ENCODE measurements around the gene NCMAP. TPM values are rescaled to one million over a fixed set of nuclear protein-coding genes. Genes with fewer than 3 reads are reported as not detected.

NCMAP gene
- polyA plus RNA-seq, 1 donor, result 10.9 TPM

GRCh38 chr1:24619376-24619775 lies 63.5 kb downstream of the NCMAP start:
- no peak for DNase-seq
- Histone ChIP-seq H3K27ac (ENCODE audit: low read length) (no peak overlapping the region), H3K4me1 (ENCODE audit: control insufficient read depth, insufficient read depth, low read length) (peaks cover 3% of the 10 kb centered on the region), H3K27me3 (ENCODE audit: control insufficient read depth, insufficient read depth, low read length) (no peaks in the 10 kb centered on the region), H3K36me3 (ENCODE audit: control insufficient read depth, insufficient read depth, low read length) (no peaks in the 10 kb centered on the region), H3K9me3 (ENCODE audit: control insufficient read depth, low read depth, low read length) (no peaks in the 10 kb centered on the region), H3K4me3 (ENCODE audit: low read length) (no peak overlapping the region)
- WGBS (ENCODE audit: insufficient coverage, low lambda C conversion rate), result no CpG with 5 or more reads among the region's 5 CpGs

- Histone ChIP-seq H3K4me3 (ENCODE audit: low read length) (no peak overlapping the region), H3K27ac (ENCODE audit: low read length) (no peak overlapping the region), H3K36me3 (ENCODE audit: control insufficient read depth, insufficient read depth, low read length) (no peaks in the 10 kb centered on the region), H3K27me3 (ENCODE audit: control insufficient read depth, insufficient read depth, low read length) (no peaks in the 10 kb centered on the region), H3K4me1 (ENCODE audit: control insufficient read depth, insufficient read depth, low read length) (peaks cover 3% of the 10 kb centered on the region), H3K9me3 (ENCODE audit: control insufficient read depth, low read depth, low read length) (no peaks in the 10 kb centered on the region)
- whole genome bisulfite sequencing (ENCODE audit: insufficient coverage, low lambda C conversion rate), result 84% methylated on average over 4 of the region's 5 CpGs
- DNase-seq, result no peak
Observed at GRCh38 chr1:24620678-24621077, 64.8 kb downstream of the NCMAP start.

GRCh38 chr1:24621121-24621520 lies 65.2 kb downstream of the NCMAP start:
- H3K27me3 ChIP-seq (ENCODE audit: control insufficient read depth, insufficient read depth, low read length), result no peaks in the 10 kb centered on the region
- H3K4me3 ChIP-seq (ENCODE audit: low read length), result no peak overlapping the region
- no peak overlapping the region for H3K27ac ChIP-seq (ENCODE audit: low read length)
- DNase-seq, result no peak
- no peaks in the 10 kb centered on the region for H3K36me3 ChIP-seq (ENCODE audit: control insufficient read depth, insufficient read depth, low read length)
- H3K4me1 ChIP-seq (ENCODE audit: control insufficient read depth, insufficient read depth, low read length), result peaks cover 3% of the 10 kb centered on the region
- H3K9me3 ChIP-seq (ENCODE audit: control insufficient read depth, low read depth, low read length), result no peaks in the 10 kb centered on the region
- 82% methylated on average over 2 of the region's 5 CpGs for WGBS (ENCODE audit: insufficient coverage, low lambda C conversion rate)

GRCh38 chr1:24622218-24622617 lies 66.3 kb downstream of the NCMAP start:
- H3K27me3 ChIP-seq (ENCODE audit: control insufficient read depth, insufficient read depth, low read length), result no peaks in the 10 kb centered on the region
- WGBS (ENCODE audit: insufficient coverage, low lambda C conversion rate), result 0% methylated on average over 1 of the region's 4 CpGs
- no peak for DNase-seq
- no peak overlapping the region for H3K27ac ChIP-seq (ENCODE audit: low read length)
- no peaks in the 10 kb centered on the region for H3K9me3 ChIP-seq (ENCODE audit: control insufficient read depth, low read depth, low read length)
- no peaks in the 10 kb centered on the region for H3K36me3 ChIP-seq (ENCODE audit: control insufficient read depth, insufficient read depth, low read length)
- H3K4me3 ChIP-seq (ENCODE audit: low read length), result no peak overlapping the region
- H3K4me1 ChIP-seq (ENCODE audit: control insufficient read depth, insufficient read depth, low read length), result peaks cover 3% of the 10 kb centered on the region

- H3K36me3 ChIP-seq (ENCODE audit: control insufficient read depth, insufficient read depth, low read length), result no peaks in the 10 kb centered on the region
- no peak overlapping the region for H3K4me3 ChIP-seq (ENCODE audit: low read length)
- H3K27me3 ChIP-seq (ENCODE audit: control insufficient read depth, insufficient read depth, low read length), result no peaks in the 10 kb centered on the region
- H3K9me3 ChIP-seq (ENCODE audit: control insufficient read depth, low read depth, low read length), result no peaks in the 10 kb centered on the region
- peak in 1 of 2 donors; percentile 12 for DNase-seq
- no peak overlapping the region for H3K27ac ChIP-seq (ENCODE audit: low read length)
- no CpG with 5 or more reads among the region's 1 CpG for WGBS (ENCODE audit: insufficient coverage, low lambda C conversion rate)
- H3K4me1 ChIP-seq (ENCODE audit: control insufficient read depth, insufficient read depth, low read length), result peaks cover 2% of the 10 kb centered on the region
Observed at GRCh38 chr1:24632832-24633175, 76.9 kb downstream of the NCMAP start.

GRCh38 chr1:24635195-24635843 lies 79.4 kb downstream of the NCMAP start:
- peak; percentile 47 to 61 for DNase-seq
- H3K36me3 ChIP-seq (ENCODE audit: control insufficient read depth, insufficient read depth, low read length), result no peaks in the 10 kb centered on the region
- no peak overlapping the region for H3K27ac ChIP-seq (ENCODE audit: low read length)
- no peaks in the 10 kb centered on the region for H3K9me3 ChIP-seq (ENCODE audit: control insufficient read depth, low read depth, low read length)
- no peak overlapping the region for H3K4me3 ChIP-seq (ENCODE audit: low read length)
- peaks cover 2% of the 10 kb centered on the region for H3K4me1 ChIP-seq (ENCODE audit: control insufficient read depth, insufficient read depth, low read length)
- WGBS (ENCODE audit: insufficient coverage, low lambda C conversion rate), result no CpG with 5 or more reads among the region's 4 CpGs
- H3K27me3 ChIP-seq (ENCODE audit: control insufficient read depth, insufficient read depth, low read length), result no peaks in the 10 kb centered on the region

GRCh38 chr1:24636661-24637357 lies 80.9 kb downstream of the NCMAP start:
- H3K4me3 ChIP-seq (ENCODE audit: low read length), result no peak overlapping the region
- H3K4me1 ChIP-seq (ENCODE audit: control insufficient read depth, insufficient read depth, low read length), result peaks cover 9% of the 10 kb centered on the region
- no peaks in the 10 kb centered on the region for H3K36me3 ChIP-seq (ENCODE audit: control insufficient read depth, insufficient read depth, low read length)
- H3K27me3 ChIP-seq (ENCODE audit: control insufficient read depth, insufficient read depth, low read length), result no peaks in the 10 kb centered on the region
- DNase-seq, result no peak
- H3K9me3 ChIP-seq (ENCODE audit: control insufficient read depth, low read depth, low read length), result no peaks in the 10 kb centered on the region
- 75% methylated on average over 2 of the region's 3 CpGs for WGBS (ENCODE audit: insufficient coverage, low lambda C conversion rate)
- no peak overlapping the region for H3K27ac ChIP-seq (ENCODE audit: low read length)

- Histone ChIP-seq H3K4me1 (ENCODE audit: control insufficient read depth, insufficient read depth, low read length) (peaks cover 7% of the 10 kb centered on the region), H3K9me3 (ENCODE audit: control insufficient read depth, low read depth, low read length) (no peaks in the 10 kb centered on the region), H3K36me3 (ENCODE audit: control insufficient read depth, insufficient read depth, low read length) (no peaks in the 10 kb centered on the region), H3K27me3 (ENCODE audit: control insufficient read depth, insufficient read depth, low read length) (no peaks in the 10 kb centered on the region), H3K4me3 (ENCODE audit: low read length) (no peak overlapping the region), H3K27ac (ENCODE audit: low read length) (no peak overlapping the region)
- DNase-seq, result no peak
- 100% methylated on average over 1 of the region's 2 CpGs for WGBS (ENCODE audit: insufficient coverage, low lambda C conversion rate)
Observed at GRCh38 chr1:24639094-24639493, 83.2 kb downstream of the NCMAP start.

- H3K27ac ChIP-seq (ENCODE audit: low read length), result no peak overlapping the region
Observed at GRCh38 chr1:24639881-24640280, 84.0 kb downstream of the NCMAP start.

GRCh38 chr1:24640288-24640687 lies 84.4 kb downstream of the NCMAP start:
- no peak overlapping the region for H3K4me3 ChIP-seq (ENCODE audit: low read length)
- H3K27me3 ChIP-seq (ENCODE audit: control insufficient read depth, insufficient read depth, low read length), result no peaks in the 10 kb centered on the region
- peaks cover 12% of the 10 kb centered on the region for H3K4me1 ChIP-seq (ENCODE audit: control insufficient read depth, insufficient read depth, low read length)
- no peaks in the 10 kb centered on the region for H3K9me3 ChIP-seq (ENCODE audit: control insufficient read depth, low read depth, low read length)
- WGBS (ENCODE audit: insufficient coverage, low lambda C conversion rate), result no CpG with 5 or more reads among the region's 7 CpGs
- no peaks in the 10 kb centered on the region for H3K36me3 ChIP-seq (ENCODE audit: control insufficient read depth, insufficient read depth, low read length)
- DNase-seq, result peak; percentile 24 to 30
- H3K27ac ChIP-seq (ENCODE audit: low read length), result no peak overlapping the region

More at GRCh38 chr1:24639881-24640280, 84.0 kb downstream of the NCMAP start:
- Histone ChIP-seq H3K36me3 (ENCODE audit: control insufficient read depth, insufficient read depth, low read length) (no peaks in the 10 kb centered on the region), H3K9me3 (ENCODE audit: control insufficient read depth, low read depth, low read length) (no peaks in the 10 kb centered on the region), H3K4me1 (ENCODE audit: control insufficient read depth, insufficient read depth, low read length) (peaks cover 9% of the 10 kb centered on the region), H3K4me3 (ENCODE audit: low read length) (no peak overlapping the region), H3K27me3 (ENCODE audit: control insufficient read depth, insufficient read depth, low read length) (no peaks in the 10 kb centered on the region)
- no peak for DNase-seq
- WGBS (ENCODE audit: insufficient coverage, low lambda C conversion rate), result no CpG with 5 or more reads among the region's 4 CpGs

All from large intestine (tissue), 3 donors.